Fibroblast of skin of left quadriceps (primary cell): ENCODE data around the gene SLC10A7.
"Not testable (repeated sequence)": the region's sequence is repeated elsewhere in the genome, so short reads cannot be mapped to it uniquely, and the experiment has no call there.

Experiments used
- DNase-seq, 2 experiments: peaks; one replicate each; pipeline ENCODE4 v3.0.0-alpha.2; 2013; ENCODE audit warnings: low read depth in 2 of 2

SLC10A7 gene

GRCh38 chr4:146359771-146360170, 162.0 kb downstream of the SLC10A7 start:
- DNase-seq, result no peak

- not testable (repeated sequence) for DNase-seq
Observed at GRCh38 chr4:146350114-146350513, 171.6 kb downstream of the SLC10A7 start.

- no peak for DNase-seq
Observed at GRCh38 chr4:146349306-146349705, 172.4 kb downstream of the SLC10A7 start.

GRCh38 chr4:146347822-146348221, 173.9 kb downstream of the SLC10A7 start:
- no peak for DNase-seq

GRCh38 chr4:146346276-146346675, 175.5 kb downstream of the SLC10A7 start:
- no peak for DNase-seq

- no peak for DNase-seq
Observed at GRCh38 chr4:146343776-146344175, 178.0 kb downstream of the SLC10A7 start.

- DNase-seq, result no peak
Observed at GRCh38 chr4:146343199-146343598, 178.5 kb downstream of the SLC10A7 start.

- no peak for DNase-seq
Observed at GRCh38 chr4:146342600-146343192, 179.0 kb downstream of the SLC10A7 start.

GRCh38 chr4:146340798-146341197, 180.9 kb downstream of the SLC10A7 start:
- no peak for DNase-seq

GRCh38 chr4:146338512-146338911, 183.2 kb downstream of the SLC10A7 start:
- DNase-seq, result no peak

GRCh38 chr4:146336410-146336807, 185.3 kb downstream of the SLC10A7 start:
- DNase-seq, result no peak

GRCh38 chr4:146335763-146336409, 185.9 kb downstream of the SLC10A7 start:
- DNase-seq, result no peak

GRCh38 chr4:146334862-146335449, 186.8 kb downstream of the SLC10A7 start:
- no peak for DNase-seq

- DNase-seq, result no peak
Observed at GRCh38 chr4:146333895-146334262, 187.9 kb downstream of the SLC10A7 start.

- peak; percentile 37 to 47 for DNase-seq
Observed at GRCh38 chr4:146333187-146333894, 188.4 kb downstream of the SLC10A7 start.

- DNase-seq, result no peak
Observed at GRCh38 chr4:146330392-146330791, 191.3 kb downstream of the SLC10A7 start.

- peak; percentile 53 to 62 for DNase-seq
Observed at GRCh38 chr4:146329050-146329716, 192.6 kb downstream of the SLC10A7 start.

GRCh38 chr4:146327859-146328650, 193.7 kb downstream of the SLC10A7 start:
- no peak for DNase-seq

GRCh38 chr4:146318894-146319293, 202.8 kb downstream of the SLC10A7 start:
- DNase-seq, result no peak

- no peak for DNase-seq
Observed at GRCh38 chr4:146317783-146318182, 204.0 kb downstream of the SLC10A7 start.

- DNase-seq, result no peak
Observed at GRCh38 chr4:146315184-146315583, 206.6 kb downstream of the SLC10A7 start.
